Osteoblast (primary cell): ENCODE results near the gene TP53AIP1. TPM values are rescaled to one million over a fixed set of nuclear protein-coding genes. Genes with fewer than 3 reads are reported as not detected.

Experiments
- DNase-seq: peaks from one replicate; pipeline ENCODE4 v3.0.0; 2011; ENCODE audit warnings: low spot score, mixed read lengths; ENCODE audit not compliant: insufficient read length; ENCODE audit errors: missing footprints
- H2AFZ ChIP-seq: 2 replicates; pipeline ENCODE4 v1.6.0; 2011; ENCODE audit warnings: mild to moderate bottlenecking, low read length
- H3K27ac ChIP-seq: 2 replicates; pipeline ENCODE4 v1.5.1; 2011; ENCODE audit warnings: mild to moderate bottlenecking, low read depth, low read length, moderate library complexity
- H3K27me3 ChIP-seq: 2 replicates; pipeline ENCODE4 v1.6.0; 2012; ENCODE audit warnings: mild to moderate bottlenecking, control low read depth, inconsistent platforms, low read length, moderate library complexity; ENCODE audit not compliant: insufficient read depth
- H3K36me3 ChIP-seq: 2 replicates; pipeline ENCODE4 v1.5.1; 2011; ENCODE audit warnings: mild to moderate bottlenecking, low read length, control low read depth, moderate library complexity; ENCODE audit not compliant: insufficient read depth
- H3K4me1 ChIP-seq: 2 replicates; pipeline ENCODE4 v1.5.1; 2011; ENCODE audit warnings: mild to moderate bottlenecking, low read length, control low read depth, moderate library complexity; ENCODE audit not compliant: insufficient read depth
- H3K4me2 ChIP-seq: 2 replicates; pipeline ENCODE4 v1.6.0; 2011; ENCODE audit warnings: mild to moderate bottlenecking, low read length; ENCODE audit not compliant: insufficient read depth
- H3K4me3 ChIP-seq: fragments of 200-600 bp; sonication (generic); 3 replicates; pipeline ENCODE4 v1.5.1; 2012; ENCODE audit warnings: mild to moderate bottlenecking, low read length, inconsistent platforms; ENCODE audit not compliant: insufficient read depth
- H3K79me2 ChIP-seq: 2 replicates; pipeline ENCODE4 v1.6.0; 2012; ENCODE audit warnings: mild to moderate bottlenecking, low read length, control low read depth, inconsistent platforms; ENCODE audit not compliant: insufficient read depth
- H3K9me3 ChIP-seq: 2 replicates; pipeline ENCODE4 v1.5.1; 2011; ENCODE audit warnings: low read depth, low read length, control low read depth
- H4K20me1 ChIP-seq: 2 replicates; pipeline ENCODE4 v1.6.0; 2012; ENCODE audit warnings: mild to moderate bottlenecking, low read length, control low read depth; ENCODE audit not compliant: insufficient read depth
- total RNA-seq: library from RNA; depleted of rRNA; stranded (reverse); fragments of >200 nt; gene quantifications from 2 replicates; pipeline ENCODE4 v1.2.3, GENCODE V29; 2012
- TF ChIP-seq, protein P1 (sequence below): IDR thresholded peaks from 2 replicates; pipeline ENCODE4 v1.5.1; 2011; ENCODE audit warnings: mild to moderate bottlenecking, low read depth, low read length, moderate library complexity; ENCODE audit errors: extremely low read depth

The TP53AIP1 gene
- total RNA-seq, 1 donor, result under 0.01 TPM

DNA sequence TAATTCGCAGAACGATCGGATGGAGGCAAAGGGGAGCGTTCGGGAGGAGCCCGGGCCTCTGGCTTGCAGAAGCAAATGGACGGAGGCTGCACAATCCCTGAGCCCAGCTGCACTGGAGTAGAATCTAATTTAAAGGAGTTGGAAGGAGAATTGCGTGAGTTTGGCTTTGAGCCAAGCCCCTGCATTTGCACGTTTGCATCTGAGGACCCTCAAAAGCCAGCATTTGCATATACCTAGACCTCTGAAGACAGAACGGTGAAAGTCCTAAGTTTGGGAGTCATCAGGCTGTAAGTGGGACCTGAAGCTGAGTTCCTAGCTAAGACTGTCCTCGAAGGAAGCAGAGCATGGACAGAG lies 15.6 kb downstream of the TP53AIP1 start:
- H4K20me1 ChIP-seq, result no peaks in the 10 kb centered on the region
- no peaks in the 10 kb centered on the region for H3K79me2 ChIP-seq
- H3K4me2 ChIP-seq, result no peak overlapping the region
- no peaks in the 10 kb centered on the region for H3K9me3 ChIP-seq
- no peak overlapping the region for H2AFZ ChIP-seq
- no peaks in the 10 kb centered on the region for H3K4me1 ChIP-seq
- H3K27me3 ChIP-seq, result peaks cover 6% of the 10 kb centered on the region
- no peak overlapping the region for H3K27ac ChIP-seq
- TF ChIP-seq, protein P1, sequence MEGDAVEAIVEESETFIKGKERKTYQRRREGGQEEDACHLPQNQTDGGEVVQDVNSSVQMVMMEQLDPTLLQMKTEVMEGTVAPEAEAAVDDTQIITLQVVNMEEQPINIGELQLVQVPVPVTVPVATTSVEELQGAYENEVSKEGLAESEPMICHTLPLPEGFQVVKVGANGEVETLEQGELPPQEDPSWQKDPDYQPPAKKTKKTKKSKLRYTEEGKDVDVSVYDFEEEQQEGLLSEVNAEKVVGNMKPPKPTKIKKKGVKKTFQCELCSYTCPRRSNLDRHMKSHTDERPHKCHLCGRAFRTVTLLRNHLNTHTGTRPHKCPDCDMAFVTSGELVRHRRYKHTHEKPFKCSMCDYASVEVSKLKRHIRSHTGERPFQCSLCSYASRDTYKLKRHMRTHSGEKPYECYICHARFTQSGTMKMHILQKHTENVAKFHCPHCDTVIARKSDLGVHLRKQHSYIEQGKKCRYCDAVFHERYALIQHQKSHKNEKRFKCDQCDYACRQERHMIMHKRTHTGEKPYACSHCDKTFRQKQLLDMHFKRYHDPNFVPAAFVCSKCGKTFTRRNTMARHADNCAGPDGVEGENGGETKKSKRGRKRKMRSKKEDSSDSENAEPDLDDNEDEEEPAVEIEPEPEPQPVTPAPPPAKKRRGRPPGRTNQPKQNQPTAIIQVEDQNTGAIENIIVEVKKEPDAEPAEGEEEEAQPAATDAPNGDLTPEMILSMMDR, result no peak
- DNase-seq, result peak; percentile 81
- H3K36me3 ChIP-seq, result no peaks in the 10 kb centered on the region
- H3K4me3 ChIP-seq, result no peak overlapping the region

DNA sequence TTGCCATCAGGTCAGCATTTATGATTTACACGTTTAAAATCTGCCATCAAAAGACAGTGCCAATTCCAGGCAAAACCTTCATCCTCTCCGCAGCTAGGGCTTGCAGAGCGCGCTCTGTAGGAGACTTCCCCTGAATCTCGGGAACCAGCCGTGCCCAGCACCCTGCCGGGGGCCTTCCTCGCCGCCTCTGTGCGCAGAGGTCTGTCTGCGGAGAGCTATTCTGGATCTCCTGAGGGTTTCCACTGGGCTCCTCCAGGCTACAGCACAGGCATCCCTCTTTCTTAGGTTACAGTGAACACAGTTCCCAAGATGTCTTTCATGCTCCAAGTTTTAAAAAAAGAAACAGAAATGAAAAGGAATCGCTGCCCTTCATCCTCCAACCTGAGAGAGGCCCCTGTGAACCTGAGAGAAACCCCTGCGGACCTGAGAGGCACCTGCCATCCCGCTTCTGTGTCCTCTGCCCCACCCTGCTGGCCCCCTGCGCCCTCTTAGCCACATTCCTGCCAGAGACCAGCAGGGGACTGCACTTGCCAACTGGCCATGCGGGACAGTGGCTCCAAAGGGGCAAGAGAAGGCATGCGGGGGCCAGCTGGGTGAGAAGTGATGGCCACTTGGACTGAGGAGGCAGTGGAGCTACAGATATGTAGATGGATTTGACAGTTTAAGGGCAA lies 16.1 kb downstream of the TP53AIP1 start:
- H3K4me3 ChIP-seq, result no peak overlapping the region
- H3K36me3 ChIP-seq, result no peaks in the 10 kb centered on the region
- H3K27me3 ChIP-seq, result peaks cover 9% of the 10 kb centered on the region
- no peaks in the 10 kb centered on the region for H3K4me1 ChIP-seq
- no peak overlapping the region for H3K27ac ChIP-seq
- TF ChIP-seq, protein P1, result no peak
- no peaks in the 10 kb centered on the region for H3K9me3 ChIP-seq
- H2AFZ ChIP-seq, result no peak overlapping the region
- no peaks in the 10 kb centered on the region for H4K20me1 ChIP-seq
- DNase-seq, result peak; percentile 55
- H3K4me2 ChIP-seq, result no peak overlapping the region
- H3K79me2 ChIP-seq, result no peaks in the 10 kb centered on the region

DNA sequence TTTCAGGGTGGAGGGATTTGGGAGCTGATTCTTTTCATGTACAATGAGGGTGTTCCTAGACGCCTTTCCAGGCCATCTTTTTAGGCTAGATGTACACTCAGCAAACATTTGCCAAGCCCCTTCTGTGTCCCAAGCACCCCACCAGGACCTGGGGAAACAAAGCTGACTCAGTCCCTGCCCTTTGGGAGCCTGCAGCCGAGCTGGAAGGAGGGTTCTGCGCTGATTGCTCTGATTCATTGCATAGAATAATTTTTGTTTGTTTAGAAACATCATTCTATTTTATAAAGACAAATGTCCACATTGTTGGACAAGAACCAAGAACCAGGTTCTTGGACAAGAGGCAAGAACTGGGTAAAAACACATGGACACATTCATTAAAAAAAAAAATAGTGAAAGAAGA lies 16.7 kb downstream of the TP53AIP1 start:
- H3K79me2 ChIP-seq, result no peaks in the 10 kb centered on the region
- TF ChIP-seq, protein P1, result no peak

GRCh38 chr11:128925250-128925600 lies 17.4 kb downstream of the TP53AIP1 start:
- Histone ChIP-seq H3K4me3 (no peak overlapping the region), H3K9me3 (no peaks in the 10 kb centered on the region), H3K4me2 (no peak overlapping the region), H3K27ac (no peak overlapping the region), H3K79me2 (no peaks in the 10 kb centered on the region), H4K20me1 (no peaks in the 10 kb centered on the region), H3K27me3 (peaks cover 20% of the 10 kb centered on the region), H2AFZ (no peak overlapping the region), H3K4me1 (no peaks in the 10 kb centered on the region), H3K36me3 (no peaks in the 10 kb centered on the region)
- peak; percentile 69 for DNase-seq
- TF ChIP-seq, protein P1, result no peak

More for the DNA sequence above, 16.7 kb downstream of the TP53AIP1 start:
- Histone ChIP-seq H3K36me3 (no peaks in the 10 kb centered on the region), H3K4me3 (no peak overlapping the region), H3K27me3 (peaks cover 14% of the 10 kb centered on the region), H3K4me1 (no peaks in the 10 kb centered on the region), H4K20me1 (no peaks in the 10 kb centered on the region), H3K4me2 (no peak overlapping the region), H2AFZ (no peak overlapping the region), H3K9me3 (no peaks in the 10 kb centered on the region), H3K27ac (no peak overlapping the region)
- peak; percentile 84 for DNase-seq
